HG02588 (cell line): Measurements from ENCODE around the gene OSBP2.

Experiments used
- ATAC-seq: cut with Tn5 transposase; IDR thresholded peaks from one replicate; pipeline ENCODE4 v1.9.1; 2021; ENCODE audit warnings: mild to moderate bottlenecking, moderate library complexity; ENCODE audit not compliant: unreplicated experiment

Gene OSBP2

GRCh38 chr22:30802202-30803166 lies 107.8 kb downstream of the OSBP2 start:
- no peak for ATAC-seq

- no peak for ATAC-seq
Measured at GRCh38 chr22:30803679-30804078, 109.0 kb downstream of the OSBP2 start.

DNA sequence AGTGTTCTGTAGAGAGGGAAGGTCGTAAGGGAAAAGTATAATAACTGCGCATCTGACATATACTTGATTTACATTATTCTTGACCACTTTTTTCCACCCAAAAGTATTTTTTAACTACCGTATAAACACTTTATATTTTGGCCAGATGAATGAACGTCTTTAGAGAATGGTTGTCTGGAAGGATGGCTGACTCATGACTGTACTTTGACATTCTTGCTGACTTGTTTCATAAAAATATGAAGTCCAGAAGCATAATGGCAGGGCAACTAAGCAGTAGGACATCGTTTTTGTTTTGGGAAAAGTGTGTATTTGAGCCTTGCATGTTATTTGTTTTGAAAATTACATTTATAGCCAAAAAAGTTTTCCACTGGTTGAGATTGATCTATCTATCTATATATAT lies 110.0 kb downstream of the OSBP2 start:
- no peak for ATAC-seq

DNA sequence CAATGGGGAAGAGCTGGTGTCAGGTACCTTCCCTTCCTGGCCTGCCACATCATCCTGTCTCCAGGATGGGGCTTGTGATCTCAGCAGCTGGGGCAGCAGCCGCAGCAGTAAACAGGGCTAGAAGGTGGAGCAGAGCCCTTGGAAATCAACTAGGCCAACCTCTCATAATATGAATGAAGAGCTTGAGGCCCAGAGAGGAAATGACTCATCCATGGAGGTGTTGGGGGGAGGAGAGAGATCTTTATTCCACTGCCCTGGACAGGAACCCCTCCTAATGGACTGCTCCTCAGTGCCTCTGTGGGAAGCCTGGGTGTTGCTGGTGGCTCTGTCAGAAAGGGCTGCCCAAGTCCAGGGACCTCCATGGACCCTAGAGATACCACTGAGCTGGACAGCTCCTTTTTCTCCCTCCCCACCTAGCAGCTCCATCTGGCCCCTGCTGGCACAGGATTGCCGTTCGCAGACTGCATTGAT lies 111.8 kb downstream of the OSBP2 start:
- ATAC-seq: no peak

- ATAC-seq: no peak
Measured at GRCh38 chr22:30809086-30809485, 114.4 kb downstream of the OSBP2 start.

- no peak for ATAC-seq
Measured at GRCh38 chr22:30810105-30810504, 115.4 kb downstream of the OSBP2 start.

- no peak for ATAC-seq
Measured at GRCh38 chr22:30813936-30814335, 119.3 kb downstream of the OSBP2 start.

- no peak for ATAC-seq
Measured at GRCh38 chr22:30816413-30816812, 121.7 kb downstream of the OSBP2 start.

GRCh38 chr22:30821381-30821780 lies 126.7 kb downstream of the OSBP2 start:
- ATAC-seq: no peak

DNA sequence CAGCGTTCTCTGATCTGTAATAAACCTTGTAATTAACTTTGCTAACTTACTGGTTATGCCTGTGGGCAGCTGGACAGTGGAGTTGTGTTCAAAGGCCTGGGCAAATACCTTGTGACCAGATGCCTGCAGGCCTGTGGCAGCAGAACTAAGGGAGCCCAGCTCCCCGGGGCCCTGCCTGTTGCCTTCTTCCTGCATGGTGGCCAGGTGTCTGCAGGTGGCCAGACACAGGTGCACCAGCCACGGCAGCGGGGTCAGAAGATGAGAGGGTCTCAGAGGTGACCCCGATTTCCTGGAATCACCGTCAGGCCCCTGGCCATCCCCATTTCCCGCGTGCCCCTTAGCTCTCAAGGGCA lies 127.2 kb downstream of the OSBP2 start:
- no peak for ATAC-seq

GRCh38 chr22:30822216-30823014 lies 127.7 kb downstream of the OSBP2 start:
- no peak for ATAC-seq

DNA sequence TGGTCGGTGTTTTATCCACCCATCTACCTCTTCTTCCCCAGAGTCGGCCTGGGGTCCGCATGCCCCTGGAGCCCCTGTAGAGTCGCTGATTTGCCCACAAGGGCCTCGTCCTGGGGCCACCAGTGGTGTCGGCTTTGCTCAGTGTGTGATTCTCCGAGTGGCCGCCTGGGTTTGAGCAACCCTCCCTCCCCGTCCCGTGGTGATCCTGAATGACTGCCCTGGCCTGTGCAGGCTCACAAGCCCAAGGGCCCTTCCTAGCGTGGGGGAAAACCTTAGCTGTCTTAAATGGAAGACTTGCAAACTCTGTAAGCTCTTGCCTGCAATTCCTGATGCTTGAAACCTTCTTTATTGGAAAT lies 128.3 kb downstream of the OSBP2 start:
- no peak for ATAC-seq

DNA sequence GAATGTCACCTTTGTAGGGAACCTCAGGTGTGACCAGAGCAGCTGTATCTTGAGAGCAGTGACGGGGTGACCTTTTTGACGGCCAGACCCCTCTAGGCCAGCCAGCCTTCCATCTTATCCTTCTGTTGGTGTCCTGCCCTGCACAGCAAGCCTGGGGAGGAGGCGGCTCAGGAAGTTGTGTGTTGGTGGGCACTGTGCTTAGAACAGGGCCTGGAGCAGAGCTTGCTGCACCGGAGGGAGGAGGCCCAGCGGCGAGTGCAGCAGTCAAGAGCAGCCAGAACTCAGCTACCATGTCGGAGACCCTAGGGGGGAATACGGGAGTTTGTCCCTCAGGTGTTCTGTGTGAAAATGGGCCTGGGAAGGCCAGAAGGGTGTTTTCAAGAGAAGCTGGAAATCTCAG lies 129.4 kb downstream of the OSBP2 start:
- ATAC-seq: no peak

GRCh38 chr22:30824711-30825110 lies 130.0 kb downstream of the OSBP2 start:
- ATAC-seq: no peak

DNA sequence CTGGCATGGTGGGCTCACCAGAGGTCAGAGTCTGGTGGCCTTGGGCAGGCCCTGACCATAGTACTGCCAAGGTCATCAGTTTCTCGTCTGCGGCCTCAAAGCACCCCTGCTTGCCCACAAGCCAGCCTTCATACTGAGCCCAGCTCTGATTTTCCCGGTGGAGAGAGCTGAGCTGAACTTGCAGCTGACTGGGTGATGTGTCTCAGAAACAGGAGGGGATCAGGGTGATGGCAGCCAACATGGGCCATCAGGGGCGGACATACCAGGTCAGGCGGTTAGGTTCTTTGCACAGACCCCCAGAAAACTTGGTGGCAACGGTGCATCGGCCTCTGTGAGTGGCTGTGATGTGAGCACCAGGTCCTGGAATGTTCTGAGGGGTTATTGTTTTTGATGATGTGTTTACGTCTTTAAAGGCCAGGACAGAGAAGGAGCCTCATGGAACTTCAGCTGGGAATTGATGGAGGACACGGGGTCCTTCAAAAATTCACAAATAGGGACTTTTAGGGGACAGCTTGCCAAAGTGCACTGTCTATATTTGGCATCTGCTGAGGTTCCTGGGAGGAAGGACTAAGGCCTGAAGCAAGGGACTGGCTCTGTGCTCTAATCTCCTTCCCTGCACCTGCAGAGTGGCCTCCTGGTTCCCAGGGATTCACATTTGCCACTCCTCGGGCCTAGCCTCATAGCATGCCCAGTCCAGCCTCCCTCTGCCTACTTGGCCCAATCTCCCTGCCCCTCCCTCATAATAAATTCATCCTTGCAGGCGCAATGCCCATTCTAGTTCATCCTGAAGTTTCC lies 131.2 kb downstream of the OSBP2 start:
- ATAC-seq: no peak

DNA sequence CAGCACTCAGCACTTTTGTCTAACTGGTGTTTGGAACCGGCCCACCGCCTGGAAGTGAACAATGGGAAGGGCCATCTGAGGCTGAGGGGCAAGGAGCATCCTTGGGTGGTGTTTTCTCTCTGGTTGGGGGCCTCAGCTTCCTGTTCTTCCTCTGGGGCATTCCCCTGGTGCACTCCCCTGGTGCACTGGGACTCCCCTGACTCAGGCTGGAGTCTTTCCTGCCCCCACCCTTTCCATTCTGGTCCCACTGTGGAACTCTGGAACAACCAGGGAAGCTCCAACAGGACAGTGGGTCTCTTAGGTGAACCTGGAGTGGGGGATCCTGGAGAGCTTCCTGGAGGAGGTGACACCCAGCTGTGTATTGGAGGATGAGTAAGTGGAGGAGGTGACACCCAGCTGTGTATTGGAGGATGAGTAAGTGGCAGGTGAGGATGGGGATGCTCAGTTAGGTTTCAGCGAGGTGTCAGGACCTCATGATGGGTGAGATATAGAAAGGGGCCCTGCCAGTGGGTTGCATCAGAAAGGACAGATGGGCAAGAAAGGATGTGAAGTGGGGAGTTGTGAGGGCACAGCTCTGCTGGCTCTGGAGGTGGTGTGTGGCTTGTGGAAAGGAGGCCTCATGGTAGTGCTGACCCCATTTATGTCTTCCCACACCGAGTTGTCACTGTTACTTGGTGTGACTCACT lies 132.1 kb downstream of the OSBP2 start:
- ATAC-seq: no peak

GRCh38 chr22:30827646-30828045 lies 133.0 kb downstream of the OSBP2 start:
- ATAC-seq: no peak

- ATAC-seq: no peak
Measured at GRCh38 chr22:30828187-30829155, 133.8 kb downstream of the OSBP2 start.

DNA sequence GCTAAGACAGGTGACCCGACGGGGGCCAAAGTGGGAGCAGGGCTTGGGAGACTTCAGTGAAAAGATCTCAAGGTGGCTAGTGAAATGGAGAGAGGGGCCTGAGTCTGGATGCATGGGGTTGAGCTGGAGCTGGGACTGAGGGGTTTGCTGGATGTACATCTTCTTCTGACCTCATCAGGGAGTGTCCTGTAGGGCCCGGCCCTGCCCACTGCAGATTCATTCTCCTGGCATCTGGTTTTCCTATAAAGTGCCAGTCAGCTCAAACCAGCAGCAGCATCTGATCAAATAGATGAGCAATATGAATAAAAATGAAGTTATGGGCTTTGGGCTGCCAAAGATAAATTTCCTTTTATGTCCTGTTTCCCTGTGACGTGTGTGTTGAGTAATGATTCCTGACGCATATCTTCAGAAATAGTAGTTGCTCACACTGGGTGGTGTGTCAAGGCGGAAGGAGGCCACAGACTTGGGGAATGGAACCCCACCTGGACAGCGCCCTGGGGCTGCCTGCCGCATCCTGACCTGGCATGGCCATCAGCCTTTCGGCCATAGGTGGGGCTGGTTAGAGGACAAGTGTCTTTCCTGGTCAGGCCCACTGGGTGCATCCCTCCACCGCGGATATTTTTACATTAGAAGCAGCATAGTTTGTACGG lies 135.4 kb downstream of the OSBP2 start:
- no peak for ATAC-seq
